ENCODE results near the gene ATL3. TPM values are rescaled to one million over a fixed set of nuclear protein-coding genes. Genes with fewer than 3 reads are reported as not detected.

Gene ATL3
- total RNA-seq, 1 experiment from 2014 or later, result 24.0 TPM

DNA sequence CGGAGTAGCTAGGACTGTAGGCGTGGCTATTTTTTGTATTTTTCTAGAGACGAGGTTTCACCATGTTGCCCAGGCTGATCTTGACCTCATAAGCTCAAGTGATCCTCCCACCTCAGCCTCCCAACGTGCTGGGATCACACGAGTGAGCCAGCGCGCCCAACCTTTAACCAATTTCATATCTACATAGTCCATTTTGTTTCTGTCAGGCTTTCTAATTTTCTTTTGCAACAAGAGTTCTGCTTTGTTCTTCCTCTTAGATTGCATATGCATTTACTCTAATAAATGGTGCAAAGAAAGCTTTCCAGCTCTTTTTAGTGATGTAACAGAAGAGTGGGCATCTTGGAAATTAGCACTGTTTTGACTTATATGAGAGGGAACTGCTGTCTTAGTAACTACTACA lies 23.4 kb upstream of the ATL3 start:
- H3K27me3 Mint-ChIP-seq (ENCODE audit: low read depth), result no peaks in the 10 kb centered on the region
- Histone ChIP-seq H2BK5ac (ENCODE audit: insufficient read length, low read length) (no peak overlapping the region), H3K9ac (ENCODE audit: extremely low read depth, insufficient read length, low read length) (no peak overlapping the region), H3K27ac (ENCODE audit: insufficient read length, low read depth, low read length) (no peak overlapping the region), H2BK20ac (ENCODE audit: low read depth, low read length, poor library complexity, severe bottlenecking) (no peak overlapping the region), H3K4ac (ENCODE audit: low read depth, low read length) (no peak overlapping the region), H4K20me1 (ENCODE audit: control insufficient read depth, insufficient read depth, insufficient read length) (no peaks in the 10 kb centered on the region), H3T11ph (ENCODE audit: low read length) (no peak overlapping the region), H3K23ac (ENCODE audit: insufficient read length, low read depth, low read length) (no peak overlapping the region), H3K27me3 (ENCODE audit: insufficient read depth, low read length) (no peaks in the 10 kb centered on the region), H3K4me1 (ENCODE audit: insufficient read depth, low read length) (no peaks in the 10 kb centered on the region; the same call in 1 of the 2 replicates), H2BK15ac (ENCODE audit: low read depth, low read length) (no peak overlapping the region), H2AK5ac (ENCODE audit: insufficient read length, low read length) (no peak overlapping the region), H3K79me1 (ENCODE audit: insufficient read depth, low read depth, low read length, poor library complexity, severe bottlenecking) (peaks cover 12% of the 10 kb centered on the region), H2BK120ac (ENCODE audit: low read depth, low read length, poor library complexity, severe bottlenecking) (no peak overlapping the region), H4K8ac (replicated peaks; ENCODE audit: insufficient read length, low read depth, low read length) (no peak overlapping the region), H3K23me2 (ENCODE audit: insufficient read length, low read depth, low read length, poor library complexity, severe bottlenecking) (no peaks in the 10 kb centered on the region), H3K79me2 (ENCODE audit: insufficient read depth, low read length) (peaks cover 15% of the 10 kb centered on the region; the same call in 1 of the 2 replicates), H3K14ac (ENCODE audit: insufficient read depth, low read length) (no peak overlapping the region), H3K18ac (ENCODE audit: insufficient read length, low read depth, low read length) (no peak overlapping the region), H3K56ac (ENCODE audit: insufficient read length, low read depth, low read length) (no peak overlapping the region), H3K4me2 (ENCODE audit: insufficient read depth, insufficient read length, low read length) (no peak overlapping the region), H4K91ac (ENCODE audit: insufficient read length, low read depth, low read length) (no peak overlapping the region), H4K5ac (ENCODE audit: insufficient read length, low read depth, low read length) (no peak overlapping the region), H2AFZ (ENCODE audit: low read length) (no peak overlapping the region), H2BK12ac (ENCODE audit: insufficient read length, low read depth, low read length) (no peak overlapping the region), H3K9me3 (ENCODE audit: control insufficient read depth, low read depth, low read length) (no peaks in the 10 kb centered on the region)
- peaks cover 0 to 6% (median 6%) of the 10 kb centered on the region in 3 experiments; a peak in 4 of 7 replicates for H3K36me3 Mint-ChIP-seq (ENCODE audit: insufficient read depth in 1 of 3, low read depth in 3 of 3)
- no peaks in the 10 kb centered on the region for H3K9me3 Mint-ChIP-seq
- TF ChIP-seq, protein P1, sequence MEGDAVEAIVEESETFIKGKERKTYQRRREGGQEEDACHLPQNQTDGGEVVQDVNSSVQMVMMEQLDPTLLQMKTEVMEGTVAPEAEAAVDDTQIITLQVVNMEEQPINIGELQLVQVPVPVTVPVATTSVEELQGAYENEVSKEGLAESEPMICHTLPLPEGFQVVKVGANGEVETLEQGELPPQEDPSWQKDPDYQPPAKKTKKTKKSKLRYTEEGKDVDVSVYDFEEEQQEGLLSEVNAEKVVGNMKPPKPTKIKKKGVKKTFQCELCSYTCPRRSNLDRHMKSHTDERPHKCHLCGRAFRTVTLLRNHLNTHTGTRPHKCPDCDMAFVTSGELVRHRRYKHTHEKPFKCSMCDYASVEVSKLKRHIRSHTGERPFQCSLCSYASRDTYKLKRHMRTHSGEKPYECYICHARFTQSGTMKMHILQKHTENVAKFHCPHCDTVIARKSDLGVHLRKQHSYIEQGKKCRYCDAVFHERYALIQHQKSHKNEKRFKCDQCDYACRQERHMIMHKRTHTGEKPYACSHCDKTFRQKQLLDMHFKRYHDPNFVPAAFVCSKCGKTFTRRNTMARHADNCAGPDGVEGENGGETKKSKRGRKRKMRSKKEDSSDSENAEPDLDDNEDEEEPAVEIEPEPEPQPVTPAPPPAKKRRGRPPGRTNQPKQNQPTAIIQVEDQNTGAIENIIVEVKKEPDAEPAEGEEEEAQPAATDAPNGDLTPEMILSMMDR (conservative IDR thresholded peaks at IDR 0.05), result no peak
- H3K4me3 Mint-ChIP-seq, result no peak overlapping the region
- DNase-seq, result no peak
- peaks cover 19 to 24% of the 10 kb centered on the region in 2 experiments for H3K4me1 Mint-ChIP-seq
- no CpG with 5 or more reads among the region's 7 CpGs for WGBS (ENCODE audit: extremely low coverage, insufficient read length, low lambda C conversion rate)
- no peak overlapping the region for H3K27ac Mint-ChIP-seq

Data from H9 (cell line).